SU-DHL-6 (cell line): Measurements from ENCODE around the gene ADGRG4.

Source experiments
- H2AFZ ChIP-seq: fragments of 200-600 bp; sonication (generic); 2 replicates; pipeline ENCODE4 v1.6.1; 2014; ENCODE audit warnings: low read depth, mild to moderate bottlenecking, moderate library complexity, mixed read lengths, antibody characterized with exemption, low read length; ENCODE audit not compliant: severe bottlenecking
- H3F3A ChIP-seq: fragments of 200-600 bp; shearing (Covaris generic); 2 replicates; pipeline ENCODE4 v1.6.0; 2016; ENCODE audit warnings: antibody characterized with exemption, mild to moderate bottlenecking; ENCODE audit not compliant: insufficient read depth
- H3K27ac ChIP-seq: fragments of 200-600 bp; sonication (generic); 2 replicates; pipeline ENCODE4 v1.5.1; 2016; ENCODE audit warnings: low read depth, mild to moderate bottlenecking, low read length, moderate library complexity, mixed read lengths
- H3K27me3 ChIP-seq: fragments of 200-600 bp; sonication (generic), shearing (Covaris generic); 2 replicates; pipeline ENCODE4 v1.6.0; 2014; ENCODE audit warnings: mild to moderate bottlenecking, low read length
- H3K36me3 ChIP-seq: fragments of 200-600 bp; sonication (generic); 2 replicates; pipeline ENCODE4 v1.6.1; 2014; ENCODE audit warnings: mild to moderate bottlenecking, low read length, mixed read lengths
- H3K4me2 ChIP-seq: fragments of 300-600, 200-600 bp; shearing (Covaris generic), sonication (generic); 2 replicates; pipeline ENCODE4 v1.6.0; 2014; ENCODE audit warnings: low read length, low read depth, mild to moderate bottlenecking; ENCODE audit not compliant: poor library complexity, severe bottlenecking
- H3K4me3 ChIP-seq: fragments of 200-600 bp; sonication (generic); 2 replicates; pipeline ENCODE4 v1.5.1; 2014; ENCODE audit warnings: antibody characterized with exemption, low read length, mild to moderate bottlenecking, mixed read lengths; ENCODE audit not compliant: insufficient read depth, poor library complexity, severe bottlenecking
- H3K79me2 ChIP-seq: fragments of 200-600 bp; sonication (generic); 2 replicates; pipeline ENCODE4 v1.6.1; 2014; ENCODE audit warnings: mild to moderate bottlenecking, low read length, moderate library complexity; ENCODE audit not compliant: insufficient read depth
- H3K9ac ChIP-seq: fragments of 200-600 bp; sonication (generic); 2 replicates; pipeline ENCODE4 v1.7.0; 2014; ENCODE audit warnings: mild to moderate bottlenecking, low read length
- H3K9me2 ChIP-seq: fragments of 200-600 bp; sonication (generic); replicated peaks from 2 replicates; pipeline ENCODE4 v1.6.1; 2014; ENCODE audit warnings: low read length; ENCODE audit not compliant: insufficient read depth
- H3K9me3 ChIP-seq: fragments of 200-600 bp; sonication (generic); 2 replicates; pipeline ENCODE4 v1.6.1; 2014; ENCODE audit warnings: low read length, mixed read lengths; ENCODE audit not compliant: insufficient read depth
- H4K20me1 ChIP-seq: fragments of 200-600 bp; sonication (generic); 2 replicates; pipeline ENCODE4 v1.6.1; 2014; ENCODE audit warnings: low read depth, mild to moderate bottlenecking, antibody characterized with exemption, low read length, moderate library complexity, mixed read lengths
- CTCF ChIP-seq: fragments of 200-600 bp; sonication (generic); IDR thresholded peaks from one replicate; pipeline ENCODE4 v1.5.1; 2017; ENCODE audit warnings: antibody characterized with exemption, mild to moderate bottlenecking, low read length, moderate library complexity; ENCODE audit not compliant: insufficient read depth, poor library complexity, severe bottlenecking
- EZH2phosphoT487 ChIP-seq: fragments of 200-600 bp; sonication (generic), shearing (Covaris generic); conservative IDR thresholded peaks from 2 replicates; pipeline ENCODE4 v1.6.1; 2018; ENCODE audit warnings: mild to moderate bottlenecking, antibody characterized with exemption, low read length, moderate library complexity, mixed read lengths

The ADGRG4 gene

GRCh38 chrX:136347706-136348105 lies 46.9 kb downstream of the ADGRG4 start:
- Histone ChIP-seq H3K27ac (no peak overlapping the region), H3K9me3 (no peaks in the 10 kb centered on the region), H3K79me2 (no peaks in the 10 kb centered on the region), H2AFZ (no peak overlapping the region), H3K4me3 (no peak overlapping the region), H3K27me3 (no peaks in the 10 kb centered on the region), H3F3A (no peaks in the 10 kb centered on the region), H3K4me2 (no peak overlapping the region), H4K20me1 (no peaks in the 10 kb centered on the region), H3K9ac (no peak overlapping the region), H3K36me3 (no peaks in the 10 kb centered on the region), H3K9me2 (no peaks in the 10 kb centered on the region)
- TF ChIP-seq CTCF (no peak), EZH2phosphoT487 (no peak)

GRCh38 chrX:136353526-136354093 lies 52.8 kb downstream of the ADGRG4 start:
- Histone ChIP-seq H3K36me3 (no peaks in the 10 kb centered on the region), H3K9ac (no peak overlapping the region), H3K4me3 (no peak overlapping the region), H3K79me2 (no peaks in the 10 kb centered on the region), H4K20me1 (no peaks in the 10 kb centered on the region), H3K27ac (no peak overlapping the region), H3K4me2 (no peak overlapping the region), H3F3A (no peaks in the 10 kb centered on the region), H3K9me2 (no peaks in the 10 kb centered on the region), H2AFZ (no peak overlapping the region), H3K27me3 (no peaks in the 10 kb centered on the region), H3K9me3 (no peaks in the 10 kb centered on the region)
- no peak for TF ChIP-seq CTCF
- no peak for TF ChIP-seq EZH2phosphoT487

GRCh38 chrX:136354201-136354600 lies 53.4 kb downstream of the ADGRG4 start:
- Histone ChIP-seq H2AFZ (no peak overlapping the region), H3K79me2 (no peaks in the 10 kb centered on the region), H3K36me3 (no peaks in the 10 kb centered on the region), H3K4me3 (no peak overlapping the region), H4K20me1 (no peaks in the 10 kb centered on the region), H3K9ac (no peak overlapping the region), H3K9me2 (no peaks in the 10 kb centered on the region), H3F3A (no peaks in the 10 kb centered on the region), H3K27me3 (no peaks in the 10 kb centered on the region), H3K4me2 (no peak overlapping the region), H3K27ac (no peak overlapping the region), H3K9me3 (no peaks in the 10 kb centered on the region)
- TF ChIP-seq EZH2phosphoT487, result no peak

GRCh38 chrX:136369377-136369776 lies 68.6 kb downstream of the ADGRG4 start:
- TF ChIP-seq CTCF (no peak), EZH2phosphoT487 (no peak)
- Histone ChIP-seq H2AFZ (no peak overlapping the region), H3K27ac (no peak overlapping the region), H3K4me2 (no peak overlapping the region), H3F3A (no peaks in the 10 kb centered on the region), H3K79me2 (no peaks in the 10 kb centered on the region), H3K9ac (no peak overlapping the region), H4K20me1 (no peaks in the 10 kb centered on the region), H3K4me3 (no peak overlapping the region), H3K27me3 (no peaks in the 10 kb centered on the region), H3K9me2 (no peaks in the 10 kb centered on the region), H3K36me3 (no peaks in the 10 kb centered on the region), H3K9me3 (no peaks in the 10 kb centered on the region)
